K562 (cell line): ENCODE measurements around the gene MEX3C. TPM values are rescaled to one million over a fixed set of nuclear protein-coding genes. Genes with fewer than 3 reads are reported as not detected.

Source experiments
- ATF4 ChIP-seq: fragments of 450-650 bp; formaldehyde crosslinking; IDR thresholded peaks from 2 replicates; pipeline ENCODE4 v1.4.0; 2022; ENCODE audit warnings: mild to moderate bottlenecking, moderate library complexity
- BRCA1 ChIP-seq, 2 experiments: fragments of 450-650 bp in 1 of 2; sonication (generic) in 1 of 2; formaldehyde crosslinking in 1 of 2; IDR thresholded peaks; 2 replicates each; pipeline versions ENCODE4 v1.5.0 to v1.6.1; 2017 to 2020; ENCODE audit warnings: mild to moderate bottlenecking in 1 of 2, missing genetic modification reagents in 1 of 2
- C11orf30 ChIP-seq: fragments of 450-650 bp; IDR thresholded peaks from 2 replicates; pipeline ENCODE4 v1.6.1; 2016; ENCODE audit warnings: low read depth, mild to moderate bottlenecking
- CC2D1A ChIP-seq: fragments of 450-650 bp; IDR thresholded peaks from 2 replicates; pipeline ENCODE4 v1.6.1; 2017; ENCODE audit warnings: mild to moderate bottlenecking
- CHD4 ChIP-seq: fragments of 200-600 bp; sonication (generic); IDR thresholded peaks from 3 replicates; pipeline ENCODE4 v1.6.1; 2012; ENCODE audit warnings: low read depth, mild to moderate bottlenecking, mixed read lengths, low read length, inconsistent platforms; ENCODE audit not compliant: insufficient read depth, insufficient replicate concordance, poor library complexity, severe bottlenecking
- FOSL1 ChIP-seq: fragments of 200-800 bp; sonication (Bioruptor generic); conservative IDR thresholded peaks from 2 replicates; pipeline ENCODE4 v1.6.1; 2016; ENCODE audit warnings: missing genetic modification characterization, missing compliant biosample characterization
- GATA2 ChIP-seq: sonication (generic); formaldehyde crosslinking; IDR thresholded peaks from 2 replicates; pipeline ENCODE4 v1.4.0; 2020; ENCODE audit warnings: mild to moderate bottlenecking, missing genetic modification reagents
- HDAC6 ChIP-seq: IDR thresholded peaks from 2 replicates; pipeline ENCODE4 v1.6.1; 2012; ENCODE audit warnings: low read depth, mild to moderate bottlenecking, control low read depth, inconsistent platforms, low read length, moderate library complexity
- HINFP ChIP-seq: fragments of 450-650 bp; conservative IDR thresholded peaks from 2 replicates; pipeline ENCODE4 v1.6.1; 2016; ENCODE audit warnings: missing genetic modification characterization, low read depth, mild to moderate bottlenecking, control low read depth, missing compliant biosample characterization
- IRF9 ChIP-seq: fragments of 450-650 bp; IDR thresholded peaks from 2 replicates; pipeline ENCODE4 v1.6.1; 2016; ENCODE audit warnings: missing biosample characterization, missing genetic modification characterization
- MAFK ChIP-seq: IDR thresholded peaks from 2 replicates; pipeline ENCODE4 v1.6.1; 2011; ENCODE audit warnings: low read length, improper control_type of control experiment
- MTA1 ChIP-seq: fragments of 450-650 bp; IDR thresholded peaks from 2 replicates; pipeline ENCODE4 v1.6.1; 2017; ENCODE audit warnings: borderline replicate concordance
- NELFE ChIP-seq: IDR thresholded peaks from 2 replicates; pipeline ENCODE4 v1.6.1; 2011; ENCODE audit warnings: mild to moderate bottlenecking; ENCODE audit not compliant: insufficient read depth, insufficient read length
- PHTF2 ChIP-seq: fragments of 250-450 bp; sonication (Bioruptor Pico); IDR thresholded peaks from 2 replicates; pipeline ENCODE4 v1.5.0; 2021; ENCODE audit warnings: mild to moderate bottlenecking
- RAD21 ChIP-seq, 2 experiments: fragments of 250-450 bp in 1 of 2; fragments of 450-650 bp in 1 of 2; sonication (Bioruptor Pico) in 1 of 2; formaldehyde crosslinking in 1 of 2; IDR thresholded peaks in 1 of 2; conservative IDR thresholded peaks in 1 of 2; 2 replicates each; pipeline versions ENCODE4 v1.4.0 to v1.8.0; 2020 to 2022; ENCODE audit warnings: mild to moderate bottlenecking in 2 of 2, moderate library complexity in 1 of 2
- SIX5 ChIP-seq, 2 experiments: IDR thresholded peaks; 2 replicates each; pipeline ENCODE4 v1.6.1; 2011; ENCODE audit warnings: low read length in 2 of 2, borderline replicate concordance in 1 of 2, low read depth in 1 of 2, mild to moderate bottlenecking in 1 of 2, moderate library complexity in 1 of 2; ENCODE audit not compliant: insufficient read depth in 1 of 2
- SREBF1 ChIP-seq: fragments of 150-350 bp; IDR thresholded peaks from 2 replicates; pipeline ENCODE4 v1.6.1; 2014; ENCODE audit warnings: antibody characterized with exemption, low read depth, low read length, borderline replicate concordance
- STAT5A ChIP-seq: IDR thresholded peaks from 2 replicates; pipeline ENCODE4 v1.6.1; 2012; ENCODE audit warnings: low read length, inconsistent platforms, borderline replicate concordance
- ZBTB8A ChIP-seq: fragments of 450-650 bp; IDR thresholded peaks from 2 replicates; pipeline ENCODE4 v1.6.1; 2018; ENCODE audit warnings: mild to moderate bottlenecking, moderate library complexity; ENCODE audit not compliant: partially characterized antibody
- ZNF134 ChIP-seq: fragments of 250-450 bp; sonication (Bioruptor Pico); conservative IDR thresholded peaks from 2 replicates; pipeline ENCODE4 v1.4.0; 2020
- ZNF224 ChIP-seq: sonication (generic); formaldehyde crosslinking; IDR thresholded peaks from 2 replicates; pipeline ENCODE4 v1.8.0; 2022; ENCODE audit warnings: mild to moderate bottlenecking, missing genetic modification reagents
- ZNF232 ChIP-seq: sonication (generic); formaldehyde crosslinking; IDR thresholded peaks from 2 replicates; pipeline ENCODE4 v1.8.0; 2022; ENCODE audit warnings: mild to moderate bottlenecking, missing genetic modification reagents
- ZNF57 ChIP-seq: fragments of 450-650 bp; formaldehyde crosslinking; IDR thresholded peaks from 2 replicates; pipeline ENCODE4 v1.4.0; 2020; ENCODE audit warnings: mild to moderate bottlenecking, moderate library complexity
- ZNF668 ChIP-seq: fragments of 250-450 bp; sonication (Bioruptor Pico); IDR thresholded peaks from 2 replicates; pipeline ENCODE4 v1.8.0; 2022; ENCODE audit warnings: mild to moderate bottlenecking, inconsistent platforms
- ZNF778 ChIP-seq: fragments of 450-650 bp; formaldehyde crosslinking; IDR thresholded peaks from 2 replicates; pipeline ENCODE4 v1.4.0; 2020; ENCODE audit warnings: mild to moderate bottlenecking, moderate library complexity
- polyA plus RNA-seq, 8 experiments: library from polyadenylated mRNA; depleted of rRNA in 4 of 8; stranded (reverse) in 5 of 8; unstranded in 3 of 8; fragments of >200 nt; fragmentation: Nextera tagmentation in 2 of 8; fragmentation: Illumina TruSeq in 1 of 8; extraction: Ambion mirVana in 2 of 8; extraction: Trizol in 1 of 8; gene quantifications; 2 replicates each; pipeline versions ENCODE4 v1.2.1 to v1.2.3, GENCODE V29; 2011 to 2014; ENCODE audit warnings: inconsistent platforms in 1 of 8, missing spikeins in 1 of 8
- total RNA-seq, 7 experiments: library from RNA; depleted of rRNA in 6 of 7; stranded (reverse); fragments of >200 nt in 6 of 7; fragmentation: Illumina TruSeq in 2 of 7; extraction: Trizol in 2 of 7; gene quantifications; 2 replicates each; pipeline versions ENCODE4 v1.2.1 to v1.2.3, GENCODE V29; 2011 to 2021; ENCODE audit warnings: low replicate concordance in 1 of 7

The MEX3C gene
- total and polyA plus RNA-seq, 9 of the 15 experiments (the other 6 are each of a cell fraction or from before 2014, with no cell fraction given) = 2.4 to 14.2 (median 10.6) TPM

- peak; percentile 46; the same call in 1 of the 2 replicates for TF ChIP-seq ATF4 (CRISPR knock-in tag)
- TF ChIP-seq CC2D1A = peak; percentile 42
- no peak for TF ChIP-seq ZNF778
- no peak for TF ChIP-seq IRF9 (tag)
- TF ChIP-seq RAD21 (CRISPR knock-in tag; conservative IDR thresholded peaks at IDR 0.05 in 1 of 2, IDR thresholded peaks at IDR 0.05 in 1 of 2) = peak in 1 of 2 experiments; percentile 7; a peak in 1 of 4 replicates
- TF ChIP-seq ZNF224 = no peak
- TF ChIP-seq NELFE = no peak
- TF ChIP-seq MAFK = no peak
- no peak for TF ChIP-seq SIX5 (IDR thresholded peaks at IDR 0.05; ENCODE audit: borderline replicate concordance in 1 of 2, insufficient read depth in 1 of 2, low read depth in 1 of 2, low read length in 2 of 2)
- TF ChIP-seq ZNF57 (CRISPR knock-in tag) = no peak
- no peak for TF ChIP-seq ZNF232 (CRISPR knock-in tag)
- no peak for TF ChIP-seq C11orf30
- TF ChIP-seq SREBF1 = no peak
- no peak for TF ChIP-seq FOSL1 (tag)
- no peak for TF ChIP-seq STAT5A
- no peak for TF ChIP-seq CHD4
- TF ChIP-seq ZNF134 (CRISPR knock-in tag) = no peak
- no peak for TF ChIP-seq HINFP (tag)
- TF ChIP-seq HDAC6 = no peak
- peak; percentile 59; the same call in 1 of the 2 replicates for TF ChIP-seq MTA1
- no peak for TF ChIP-seq ZBTB8A
- no peak for TF ChIP-seq GATA2 (CRISPR knock-in tag)
- TF ChIP-seq BRCA1 (IDR thresholded peaks at IDR 0.05) = no peak
- TF ChIP-seq BRCA1 (CRISPR knock-in tag; IDR thresholded peaks at IDR 0.05) = no peak
- TF ChIP-seq PHTF2 (CRISPR knock-in tag) = no peak
- TF ChIP-seq ZNF668 (CRISPR knock-in tag) = no peak
These were observed at the start of gene MEX3C (continued) for GRCh38 chr18:51197661-51198424.
